GM12801 (cell line): ENCODE data around the gene ERLIN1.

Source experiments
- TF ChIP-seq, protein P1 (sequence below): IDR thresholded peaks from one replicate; pipeline ENCODE4 v1.5.1; 2011; ENCODE audit warnings: control low read depth; ENCODE audit not compliant: insufficient read length; ENCODE audit errors: extremely low read depth

Gene ERLIN1

GRCh38 chr10:100185364-100186252, at the start of gene ERLIN1:
Gene ERLIN1, minus strand, starts transcription at chr10:100186029. Its CDS starts 403 bp downstream, at chr10:100185626.
- TF ChIP-seq, protein P1, sequence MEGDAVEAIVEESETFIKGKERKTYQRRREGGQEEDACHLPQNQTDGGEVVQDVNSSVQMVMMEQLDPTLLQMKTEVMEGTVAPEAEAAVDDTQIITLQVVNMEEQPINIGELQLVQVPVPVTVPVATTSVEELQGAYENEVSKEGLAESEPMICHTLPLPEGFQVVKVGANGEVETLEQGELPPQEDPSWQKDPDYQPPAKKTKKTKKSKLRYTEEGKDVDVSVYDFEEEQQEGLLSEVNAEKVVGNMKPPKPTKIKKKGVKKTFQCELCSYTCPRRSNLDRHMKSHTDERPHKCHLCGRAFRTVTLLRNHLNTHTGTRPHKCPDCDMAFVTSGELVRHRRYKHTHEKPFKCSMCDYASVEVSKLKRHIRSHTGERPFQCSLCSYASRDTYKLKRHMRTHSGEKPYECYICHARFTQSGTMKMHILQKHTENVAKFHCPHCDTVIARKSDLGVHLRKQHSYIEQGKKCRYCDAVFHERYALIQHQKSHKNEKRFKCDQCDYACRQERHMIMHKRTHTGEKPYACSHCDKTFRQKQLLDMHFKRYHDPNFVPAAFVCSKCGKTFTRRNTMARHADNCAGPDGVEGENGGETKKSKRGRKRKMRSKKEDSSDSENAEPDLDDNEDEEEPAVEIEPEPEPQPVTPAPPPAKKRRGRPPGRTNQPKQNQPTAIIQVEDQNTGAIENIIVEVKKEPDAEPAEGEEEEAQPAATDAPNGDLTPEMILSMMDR = no peak

DNA sequence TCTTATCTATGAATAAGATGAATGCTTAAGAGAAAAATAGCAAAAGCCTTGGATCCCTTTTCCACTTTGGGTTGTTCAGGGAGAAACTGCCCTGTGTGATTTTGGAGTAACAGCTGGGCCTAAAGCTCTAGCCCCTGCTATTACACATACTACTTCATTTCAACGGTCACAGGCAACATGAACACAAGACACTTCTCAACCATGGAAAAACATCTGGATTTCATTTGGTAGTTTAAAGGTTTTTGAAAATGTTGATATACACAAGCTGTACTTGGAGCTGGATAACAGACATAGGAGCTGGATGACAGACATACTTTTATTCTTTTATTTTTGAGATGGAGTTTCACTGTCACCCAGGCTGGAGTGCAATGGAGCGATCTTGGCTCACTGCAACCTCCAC, 46.3 kb upstream of the ERLIN1 start:
- TF ChIP-seq, protein P1 = no peak

DNA sequence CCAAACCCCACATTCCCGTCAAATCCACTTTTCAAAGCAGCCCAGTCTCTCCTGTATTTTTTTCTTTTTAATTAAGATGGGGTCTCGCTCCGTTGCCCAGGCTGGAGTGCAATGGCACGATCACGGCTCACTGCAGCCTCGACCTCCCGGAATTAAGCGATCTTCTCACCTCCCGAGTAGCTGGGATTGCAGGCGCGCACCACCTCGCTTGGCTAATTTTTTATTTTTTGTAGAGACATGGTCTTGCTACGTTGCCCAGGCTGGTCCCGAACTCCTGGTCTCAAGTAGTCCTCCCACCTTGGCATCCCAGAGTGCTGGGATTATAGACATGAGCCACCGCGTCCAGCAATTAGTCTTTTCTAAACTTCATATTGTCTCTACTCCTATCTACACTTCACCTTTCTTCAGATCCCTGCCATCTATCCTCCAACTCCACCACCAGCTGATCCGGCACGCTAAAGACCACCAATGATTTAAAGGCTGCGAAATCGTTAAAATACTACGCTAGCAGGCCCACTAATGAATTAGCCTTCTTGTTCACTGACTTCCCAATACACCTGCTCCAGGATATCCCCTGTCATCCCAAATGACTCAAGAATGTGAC, 44.1 kb upstream of the ERLIN1 start:
- TF ChIP-seq, protein P1 = no peak

- TF ChIP-seq, protein P1 = no peak
These were observed 38.0 kb upstream of the ERLIN1 start for GRCh38 chr10:100223879-100224278.

- TF ChIP-seq, protein P1 = no peak
These were observed 36.7 kb upstream of the ERLIN1 start for GRCh38 chr10:100222529-100222928.

DNA sequence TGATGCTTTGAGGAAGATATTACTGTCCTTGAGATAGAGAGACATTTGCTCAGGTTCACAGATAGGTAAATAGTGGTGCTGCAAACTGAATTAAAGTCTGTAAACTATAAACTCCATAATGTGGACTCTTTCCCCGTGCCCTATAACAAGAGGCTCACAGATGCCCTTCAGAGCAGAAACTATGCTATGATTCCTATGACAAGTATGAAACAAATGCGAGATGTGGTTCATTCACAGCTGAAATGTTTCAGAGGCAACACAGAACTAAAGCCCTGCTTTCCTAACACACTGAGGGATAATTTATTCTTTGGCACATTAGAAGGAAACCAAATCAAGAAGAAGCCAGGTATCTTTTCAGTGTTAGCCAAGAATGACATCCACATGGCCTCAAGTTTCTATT, 30.2 kb upstream of the ERLIN1 start:
- TF ChIP-seq, protein P1 = no peak

- TF ChIP-seq, protein P1 = no peak
These were observed 23.5 kb upstream of the ERLIN1 start for GRCh38 chr10:100209303-100209702.
